ENCODE measurements around the gene DOCK4. TPM values are rescaled to one million over a fixed set of nuclear protein-coding genes. Genes with fewer than 3 reads are reported as not detected.

Gene DOCK4
- total and polyA plus RNA-seq, 10 of the 15 experiments (the other 5 are each of a cell fraction or from before 2014, with no cell fraction given) = 0.03 to 0.73 (median 0.38) TPM

DNA sequence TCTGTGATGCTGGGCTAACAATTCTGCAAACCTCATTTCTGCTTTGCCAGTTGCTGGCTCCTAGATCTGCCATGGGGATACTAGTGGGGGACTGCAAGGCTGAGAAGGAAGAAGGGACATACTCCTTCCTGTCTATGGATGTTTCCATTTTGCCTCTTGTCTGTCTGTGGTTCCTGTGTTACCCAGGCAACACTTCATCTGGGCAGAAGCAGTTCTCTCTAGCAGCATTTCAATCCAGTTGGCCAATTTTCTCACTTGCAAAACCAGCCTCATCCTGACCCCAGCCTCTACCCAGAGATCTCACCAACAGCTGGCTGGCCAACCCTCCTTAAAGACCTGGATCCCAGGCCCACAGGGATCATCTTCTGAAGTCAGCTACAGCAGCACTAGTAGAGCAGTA lies 131.7 kb downstream of the DOCK4 start:
- Histone ChIP-seq H3K4me1 (ENCODE audit: control insufficient read depth, insufficient read depth, low read length) (no peaks in the 10 kb centered on the region), H3K36me3 (ENCODE audit: control insufficient read depth in 2 of 2, insufficient read depth in 2 of 2, low read length in 1 of 2) (no peaks in the 10 kb centered on the region), H3K4me2 (ENCODE audit: control insufficient read depth, insufficient read depth) (no peak overlapping the region), H3K27ac (ENCODE audit: control insufficient read depth, insufficient read depth) (no peak overlapping the region), H3K9ac (ENCODE audit: control insufficient read depth, insufficient read depth, low read length) (no peak overlapping the region), H3K9me3 (replicated peaks; ENCODE audit: control insufficient read depth, insufficient read depth, low read length) (no peaks in the 10 kb centered on the region; the same call in 2 of the 3 replicates), H4K20me1 (ENCODE audit: control insufficient read depth, insufficient read depth) (no peaks in the 10 kb centered on the region), H2AFZ (ENCODE audit: control insufficient read depth, low read depth, low read length) (no peak overlapping the region), H3K27me3 (replicated peaks in 1 of 2; ENCODE audit: control insufficient read depth in 2 of 2, insufficient read depth in 2 of 2, low read length in 1 of 2) (no peaks in the 10 kb centered on the region), H3K4me3 (no peak overlapping the region), H3K79me2 (ENCODE audit: control insufficient read depth, insufficient read depth, low read length) (no peaks in the 10 kb centered on the region)
- no TSS peak for BruUV-seq (replicated peaks)
- intact Hi-C loops (cut with micrococcal nuclease; ENCODE audit: unreplicated experiment) = no loop called here
- ChIA-PET POLR2A (no interaction called here), SMC1A (ENCODE audit: uncharacterized antibody, unreplicated experiment) (no interaction called here), CTCF (no interaction called here), RAD21 (ENCODE audit: unreplicated experiment) (interaction anchor here (1.5 kb wide), 1 partner anchor 18 kb away, joined by 3 read pairs; no protein-coding TSS in a partner anchor)
- ATAC-seq (no peak), DNase-seq (ENCODE audit: low read depth, low spot score) (no peak), FAIRE-seq (no peak)
- in situ Hi-C loops (cut with MboI) = no loop called here
- TF ChIP-seq ZNF384 (IDR thresholded peaks at IDR 0.05; ENCODE audit: borderline replicate concordance, low read depth, low read length) (no peak), POLR2A (IDR thresholded peaks at IDR 0.05; ENCODE audit: low read depth, low read length) (no peak), EGR1 (IDR thresholded peaks at IDR 0.05; ENCODE audit: borderline replicate concordance in 1 of 2, low read depth in 2 of 2, low read length in 2 of 2) (no peak), YY1 (IDR thresholded peaks at IDR 0.05; ENCODE audit: low read depth, low read length) (no peak), PML (IDR thresholded peaks at IDR 0.05; ENCODE audit: low read length) (no peak), BMI1 (IDR thresholded peaks at IDR 0.05; ENCODE audit: borderline replicate concordance) (no peak), EZH2 (IDR thresholded peaks at IDR 0.05; ENCODE audit: borderline replicate concordance, control insufficient read depth, low read depth, low read length) (no peak), MYC (IDR thresholded peaks at IDR 0.05; ENCODE audit: insufficient read depth, insufficient read length, insufficient replicate concordance, low read length, severe bottlenecking) (no peak), POLR2AphosphoS5 (IDR thresholded peaks at IDR 0.05; ENCODE audit: low read length) (no peak), POLR2AphosphoS2 (IDR thresholded peaks at IDR 0.05; ENCODE audit: low read depth, low read length) (no peak), IRF4 (IDR thresholded peaks at IDR 0.05; ENCODE audit: low read depth, low read length) (no peak), TAF1 (IDR thresholded peaks at IDR 0.05; ENCODE audit: borderline replicate concordance, low read depth, low read length) (no peak), WRNIP1 (IDR thresholded peaks at IDR 0.05; ENCODE audit: borderline replicate concordance, low read depth, low read length) (no peak)
- TF ChIP-seq, protein P1, sequence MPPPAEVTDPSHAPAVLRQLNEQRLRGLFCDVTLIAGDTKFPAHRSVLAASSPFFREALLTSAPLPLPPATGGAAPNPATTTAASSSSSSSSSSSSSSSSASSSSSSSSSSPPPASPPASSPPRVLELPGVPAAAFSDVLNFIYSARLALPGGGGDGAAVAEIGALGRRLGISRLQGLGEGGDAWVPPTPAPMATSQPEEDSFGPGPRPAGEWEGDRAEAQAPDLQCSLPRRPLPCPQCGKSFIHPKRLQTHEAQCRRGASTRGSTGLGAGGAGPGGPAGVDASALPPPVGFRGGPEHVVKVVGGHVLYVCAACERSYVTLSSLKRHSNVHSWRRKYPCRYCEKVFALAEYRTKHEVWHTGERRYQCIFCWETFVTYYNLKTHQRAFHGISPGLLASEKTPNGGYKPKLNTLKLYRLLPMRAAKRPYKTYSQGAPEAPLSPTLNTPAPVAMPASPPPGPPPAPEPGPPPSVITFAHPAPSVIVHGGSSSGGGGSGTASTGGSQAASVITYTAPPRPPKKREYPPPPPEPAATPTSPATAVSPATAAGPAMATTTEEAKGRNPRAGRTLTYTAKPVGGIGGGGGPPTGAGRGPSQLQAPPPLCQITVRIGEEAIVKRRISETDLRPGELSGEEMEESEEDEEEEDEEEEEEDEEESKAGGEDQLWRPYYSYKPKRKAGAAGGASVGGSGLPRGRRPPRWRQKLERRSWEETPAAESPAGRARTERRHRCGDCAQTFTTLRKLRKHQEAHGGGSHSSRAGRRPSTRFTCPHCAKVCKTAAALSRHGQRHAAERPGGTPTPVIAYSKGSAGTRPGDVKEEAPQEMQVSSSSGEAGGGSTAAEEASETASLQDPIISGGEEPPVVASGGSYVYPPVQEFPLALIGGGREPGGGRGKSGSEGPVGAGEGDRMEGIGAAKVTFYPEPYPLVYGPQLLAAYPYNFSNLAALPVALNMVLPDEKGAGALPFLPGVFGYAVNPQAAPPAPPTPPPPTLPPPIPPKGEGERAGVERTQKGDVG (CRISPR knock-in tag; IDR thresholded peaks at IDR 0.05) = no peak
- TF ChIP-seq, protein P2, sequence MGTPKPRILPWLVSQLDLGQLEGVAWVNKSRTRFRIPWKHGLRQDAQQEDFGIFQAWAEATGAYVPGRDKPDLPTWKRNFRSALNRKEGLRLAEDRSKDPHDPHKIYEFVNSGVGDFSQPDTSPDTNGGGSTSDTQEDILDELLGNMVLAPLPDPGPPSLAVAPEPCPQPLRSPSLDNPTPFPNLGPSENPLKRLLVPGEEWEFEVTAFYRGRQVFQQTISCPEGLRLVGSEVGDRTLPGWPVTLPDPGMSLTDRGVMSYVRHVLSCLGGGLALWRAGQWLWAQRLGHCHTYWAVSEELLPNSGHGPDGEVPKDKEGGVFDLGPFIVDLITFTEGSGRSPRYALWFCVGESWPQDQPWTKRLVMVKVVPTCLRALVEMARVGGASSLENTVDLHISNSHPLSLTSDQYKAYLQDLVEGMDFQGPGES (IDR thresholded peaks at IDR 0.05) = no peak
- TF ChIP-seq, protein P3, sequence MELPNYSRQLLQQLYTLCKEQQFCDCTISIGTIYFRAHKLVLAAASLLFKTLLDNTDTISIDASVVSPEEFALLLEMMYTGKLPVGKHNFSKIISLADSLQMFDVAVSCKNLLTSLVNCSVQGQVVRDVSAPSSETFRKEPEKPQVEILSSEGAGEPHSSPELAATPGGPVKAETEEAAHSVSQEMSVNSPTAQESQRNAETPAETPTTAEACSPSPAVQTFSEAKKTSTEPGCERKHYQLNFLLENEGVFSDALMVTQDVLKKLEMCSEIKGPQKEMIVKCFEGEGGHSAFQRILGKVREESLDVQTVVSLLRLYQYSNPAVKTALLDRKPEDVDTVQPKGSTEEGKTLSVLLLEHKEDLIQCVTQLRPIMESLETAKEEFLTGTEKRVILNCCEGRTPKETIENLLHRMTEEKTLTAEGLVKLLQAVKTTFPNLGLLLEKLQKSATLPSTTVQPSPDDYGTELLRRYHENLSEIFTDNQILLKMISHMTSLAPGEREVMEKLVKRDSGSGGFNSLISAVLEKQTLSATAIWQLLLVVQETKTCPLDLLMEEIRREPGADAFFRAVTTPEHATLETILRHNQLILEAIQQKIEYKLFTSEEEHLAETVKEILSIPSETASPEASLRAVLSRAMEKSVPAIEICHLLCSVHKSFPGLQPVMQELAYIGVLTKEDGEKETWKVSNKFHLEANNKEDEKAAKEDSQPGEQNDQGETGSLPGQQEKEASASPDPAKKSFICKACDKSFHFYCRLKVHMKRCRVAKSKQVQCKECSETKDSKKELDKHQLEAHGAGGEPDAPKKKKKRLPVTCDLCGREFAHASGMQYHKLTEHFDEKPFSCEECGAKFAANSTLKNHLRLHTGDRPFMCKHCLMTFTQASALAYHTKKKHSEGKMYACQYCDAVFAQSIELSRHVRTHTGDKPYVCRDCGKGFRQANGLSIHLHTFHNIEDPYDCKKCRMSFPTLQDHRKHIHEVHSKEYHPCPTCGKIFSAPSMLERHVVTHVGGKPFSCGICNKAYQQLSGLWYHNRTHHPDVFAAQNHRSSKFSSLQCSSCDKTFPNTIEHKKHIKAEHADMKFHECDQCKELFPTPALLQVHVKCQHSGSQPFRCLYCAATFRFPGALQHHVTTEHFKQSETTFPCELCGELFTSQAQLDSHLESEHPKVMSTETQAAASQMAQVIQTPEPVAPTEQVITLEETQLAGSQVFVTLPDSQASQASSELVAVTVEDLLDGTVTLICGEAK (IDR thresholded peaks at IDR 0.05; ENCODE audit: borderline replicate concordance) = no peak
